ENCODE measurements around the gene OR11A1. TPM values are rescaled to one million over a fixed set of nuclear protein-coding genes. Genes with fewer than 3 reads are reported as not detected.

Gene OR11A1
- not detected for total RNA-seq

- DNase-seq, result no peak
Observed at GRCh38 chr6:29456971-29457370, at the start of gene OR11A1, which contains the start of gene OR2H1. TSS of gene OR11A1 (minus strand) at chr6:29457071. CDS start at chr6:29427641, 29,430 bp downstream. TSS of gene OR2H1 (plus strand) at chr6:29457155. CDS start at chr6:29461770, 4,615 bp downstream.

- DNase-seq, result no peak
Observed at GRCh38 chr6:29506446-29507067, 49.7 kb upstream of the OR11A1 start.

DNA sequence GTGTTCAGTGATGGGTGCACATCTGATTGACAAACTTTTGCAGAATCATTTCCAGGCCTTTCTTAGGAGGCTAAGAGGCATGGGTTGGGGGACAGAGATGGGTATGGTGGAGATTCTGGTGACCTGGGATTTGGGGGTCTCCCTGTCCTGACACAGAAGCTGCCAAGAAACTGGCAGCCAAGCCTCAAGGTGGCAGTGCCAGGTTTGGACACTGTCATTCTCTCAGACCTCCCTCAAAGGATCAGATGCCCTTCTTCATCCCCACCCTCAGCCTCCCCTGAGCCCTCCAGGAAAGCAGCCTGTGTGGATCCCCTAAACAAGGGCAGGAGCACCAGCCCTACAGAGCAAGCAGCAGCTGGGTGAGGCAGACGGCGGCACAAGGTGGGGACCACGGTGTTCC lies 48.9 kb upstream of the OR11A1 start:
- DNase-seq, result no peak

- DNase-seq, result no peak
Observed at GRCh38 chr6:29504961-29505360, 48.1 kb upstream of the OR11A1 start.

DNA sequence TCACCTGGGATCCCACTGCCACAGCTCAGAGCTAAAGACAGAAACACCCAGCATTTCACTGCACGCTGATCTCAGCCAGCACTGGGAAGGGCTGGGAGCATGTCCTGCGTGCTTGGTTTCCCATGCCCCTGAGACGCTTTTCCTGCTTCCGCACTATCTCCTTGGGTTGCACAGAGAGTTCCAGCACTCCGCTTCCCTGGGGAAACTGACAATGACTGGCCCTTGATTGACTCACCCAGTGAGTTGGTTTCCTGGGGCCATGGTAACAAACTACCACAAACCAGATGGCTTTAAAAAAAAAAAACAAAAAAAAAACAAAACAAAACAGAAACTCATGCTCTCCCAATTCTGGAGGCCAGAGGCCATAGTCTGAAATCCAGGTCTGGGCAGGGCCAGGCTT lies 45.7 kb upstream of the OR11A1 start:
- no peak for DNase-seq

DNA sequence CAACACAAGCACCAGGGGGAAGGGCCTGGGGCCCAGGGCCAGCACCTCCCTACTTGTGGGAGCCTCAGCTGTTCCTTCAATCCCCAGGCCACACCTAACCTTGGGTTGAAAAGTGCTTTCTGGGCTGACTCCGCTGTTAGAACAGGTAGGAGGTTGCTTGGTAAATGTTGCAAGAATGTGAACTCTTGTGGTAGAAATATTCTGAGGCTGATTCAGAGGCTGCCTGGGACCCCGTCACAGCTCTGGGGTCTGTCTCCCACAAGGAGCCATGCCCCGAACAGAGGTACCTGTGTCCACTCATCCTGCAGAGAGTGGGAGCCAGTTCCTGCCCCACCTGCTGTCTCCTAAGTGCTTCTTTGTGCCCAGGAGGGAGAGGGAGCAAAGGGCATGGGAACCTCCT lies 45.3 kb upstream of the OR11A1 start:
- DNase-seq, result no peak

DNA sequence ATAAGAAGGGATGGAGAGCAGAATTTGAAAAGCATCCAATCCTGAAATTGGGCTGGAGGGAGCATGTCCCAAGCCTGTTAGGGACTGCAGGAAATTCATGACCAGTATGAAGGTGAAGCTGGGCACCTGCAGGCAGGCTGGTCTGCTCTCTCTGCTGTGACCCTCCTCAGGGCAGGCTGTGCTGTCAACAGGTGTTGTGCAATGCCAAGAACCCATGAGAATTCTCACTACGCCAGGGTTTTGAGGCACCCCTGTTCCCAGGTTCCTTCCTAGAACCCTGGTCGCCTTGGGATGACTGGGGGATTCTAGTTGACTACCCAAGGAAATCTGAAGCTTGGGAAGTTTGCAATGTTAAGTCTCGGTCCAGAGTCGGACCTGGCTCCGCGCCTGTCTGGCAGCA lies 44.2 kb upstream of the OR11A1 start:
- DNase-seq, result no peak

- no peak for DNase-seq
Observed at GRCh38 chr6:29500594-29500993, 43.7 kb upstream of the OR11A1 start.

- no peak for DNase-seq
Observed at GRCh38 chr6:29499704-29500103, 42.8 kb upstream of the OR11A1 start.

- no peak for DNase-seq
Observed at GRCh38 chr6:29496961-29497360, 40.1 kb upstream of the OR11A1 start.

DNA sequence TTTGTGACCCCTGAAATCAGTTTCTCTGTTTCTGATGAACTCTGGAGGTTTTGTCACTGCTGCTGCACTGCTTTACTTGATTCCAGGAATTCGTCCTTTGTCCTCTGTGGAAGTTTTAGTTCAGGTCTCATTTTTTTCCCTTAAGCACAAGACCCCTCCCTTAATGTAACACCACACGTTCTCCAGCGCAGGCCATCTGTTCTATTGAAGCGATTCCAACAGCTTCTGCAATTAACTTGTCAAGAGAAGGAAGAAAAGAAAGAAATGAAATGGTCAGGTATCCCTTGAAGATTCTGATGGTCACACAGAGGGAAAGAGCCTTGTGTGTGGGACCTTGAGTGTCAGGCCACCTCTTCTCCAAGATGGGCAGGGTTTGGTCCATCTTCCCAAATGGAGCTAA lies 38.7 kb upstream of the OR11A1 start:
- DNase-seq, result no peak

- DNase-seq, result no peak
Observed at GRCh38 chr6:29494131-29494530, 37.3 kb upstream of the OR11A1 start.

DNA sequence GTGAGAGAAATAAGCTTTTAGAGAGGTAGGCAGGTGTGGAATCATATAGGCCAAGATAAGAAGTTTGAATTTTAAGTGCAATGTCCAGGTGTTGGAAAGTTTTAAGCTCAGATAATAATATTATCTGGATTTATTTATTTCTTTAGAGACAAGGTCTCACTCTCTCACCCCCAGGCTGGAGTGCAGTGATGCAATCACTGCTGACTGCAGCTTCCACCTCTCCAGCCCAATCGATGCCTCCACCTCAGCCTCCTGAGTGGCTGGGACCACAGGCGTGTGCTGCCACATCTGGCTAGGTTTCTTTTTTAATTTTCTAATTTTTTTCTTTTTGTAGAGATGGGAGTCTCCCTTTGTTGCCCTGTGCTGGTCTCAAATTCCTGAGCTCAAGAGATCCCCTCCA lies 36.4 kb upstream of the OR11A1 start:
- no peak for DNase-seq

- no peak for DNase-seq
Observed at GRCh38 chr6:29491574-29491973, 34.7 kb upstream of the OR11A1 start.

GRCh38 chr6:29490552-29490951 lies 33.7 kb upstream of the OR11A1 start:
- DNase-seq, result no peak

DNA sequence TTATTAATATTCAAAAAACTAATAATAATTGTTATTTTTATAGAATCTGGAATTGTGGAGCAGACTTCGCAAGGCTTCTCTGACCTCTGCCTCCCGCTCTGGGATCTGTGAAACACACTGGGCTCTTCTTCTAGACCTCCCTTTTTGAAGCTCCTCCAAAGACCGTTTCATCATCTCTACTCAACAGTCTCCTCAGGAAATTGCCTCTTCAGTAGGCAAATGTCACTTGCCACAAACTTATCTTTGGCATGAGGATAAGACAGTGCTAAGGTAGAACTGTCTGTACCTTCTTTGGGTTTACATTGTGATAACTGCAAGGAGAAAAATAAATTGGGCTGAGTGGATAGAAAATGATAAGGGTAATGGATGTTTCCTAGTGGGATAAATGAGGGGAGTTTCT lies 33.2 kb upstream of the OR11A1 start:
- DNase-seq, result no peak

DNA sequence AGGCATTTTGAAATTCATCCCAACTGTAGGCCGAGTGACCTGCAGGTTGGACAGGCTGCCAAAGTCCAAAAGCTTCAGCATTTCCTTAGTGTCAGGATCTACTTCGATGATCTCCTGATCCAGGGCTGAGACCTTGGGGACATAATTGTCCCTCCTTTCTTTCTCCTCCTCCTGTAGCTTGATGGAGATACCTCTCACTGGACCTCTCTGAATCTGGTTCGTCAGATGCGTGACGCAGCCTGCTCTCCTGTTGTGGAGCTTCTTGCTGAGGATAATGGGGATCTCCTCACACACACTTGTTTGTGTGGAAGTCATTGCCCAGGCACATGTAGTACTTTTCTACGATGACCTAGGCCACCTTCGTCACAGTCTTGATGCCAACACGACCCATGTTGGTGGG lies 32.4 kb upstream of the OR11A1 start:
- DNase-seq, result no peak

DNA sequence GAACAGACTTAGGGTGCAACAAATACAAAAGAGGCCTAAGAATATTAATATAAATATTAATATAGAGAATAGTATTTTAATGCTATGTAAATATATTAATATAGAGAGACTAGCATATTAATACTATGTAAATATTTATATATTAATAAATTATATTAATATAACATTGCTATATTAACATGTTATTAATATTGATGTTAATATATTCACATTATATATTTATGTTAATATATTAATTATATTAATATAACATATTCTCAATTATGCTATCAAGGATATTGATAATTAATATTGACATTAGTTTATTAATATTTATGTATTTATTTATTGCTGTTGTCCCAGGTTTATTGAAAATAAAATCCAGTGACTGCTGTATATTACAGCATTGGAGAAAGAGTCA lies 32.0 kb upstream of the OR11A1 start:
- no peak for DNase-seq

DNA sequence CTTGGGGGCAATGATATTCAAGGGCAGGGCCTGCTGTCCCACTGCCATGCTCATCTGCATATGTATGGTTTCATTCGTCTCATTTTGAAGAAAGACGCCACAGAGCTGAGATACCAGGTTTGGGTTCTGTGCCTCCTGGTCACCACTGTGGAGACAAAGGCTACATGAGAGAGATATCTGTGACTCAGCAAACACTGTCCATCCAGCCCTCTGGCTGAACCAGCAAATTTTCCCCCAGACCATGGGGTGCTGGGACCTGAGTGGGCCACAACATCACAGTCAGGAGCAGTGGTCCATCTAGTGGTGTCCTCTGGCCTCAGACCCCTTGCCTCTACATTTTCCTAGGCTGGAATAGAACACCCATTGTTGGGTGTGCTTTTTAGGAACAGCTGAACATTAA lies 30.8 kb upstream of the OR11A1 start, which contains the start of gene MAS1L:
MAS1L (minus strand) TSS at position 297 of the 400 bp plus-strand sequence; CDS start at position 243, 54 bp downstream.
- no peak for DNase-seq

DNA sequence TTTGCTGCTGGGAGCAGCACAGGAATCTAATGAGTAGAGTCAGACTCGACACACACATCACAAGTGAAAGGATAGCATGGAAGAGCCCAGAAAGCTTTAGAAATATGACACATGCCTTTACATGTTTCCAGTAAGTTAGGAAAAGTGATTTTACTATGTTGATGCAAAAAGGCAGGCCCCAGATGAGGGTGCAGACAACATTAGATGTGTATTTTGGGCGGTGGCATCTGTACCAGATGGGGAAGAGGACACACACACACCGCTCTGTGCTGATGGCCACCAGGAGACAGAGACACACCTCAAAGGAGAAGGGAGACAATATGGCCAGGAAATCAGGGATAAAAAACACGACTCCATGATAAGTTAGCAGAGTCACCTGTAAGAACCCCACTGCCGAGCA lies 30.3 kb upstream of the OR11A1 start:
- DNase-seq, result no peak

DNA sequence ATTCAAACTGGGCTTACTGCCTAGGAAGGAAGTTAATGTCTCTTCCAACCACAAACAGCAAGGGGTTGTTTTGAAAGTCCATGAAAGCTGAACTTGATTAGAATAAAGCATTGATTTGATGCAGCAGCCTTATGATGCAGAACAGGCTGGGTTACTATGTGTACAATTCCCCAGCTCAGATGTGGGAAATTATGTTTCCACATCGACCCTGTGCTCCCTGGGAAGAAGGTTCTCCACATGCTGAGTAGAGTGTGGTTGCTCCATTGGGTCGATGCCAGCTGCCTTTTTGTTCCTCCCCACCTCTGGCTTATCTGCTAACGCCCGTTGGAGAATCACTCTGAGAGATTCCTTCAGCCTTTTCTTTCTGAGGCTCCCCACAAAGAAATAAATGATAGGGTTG lies 29.7 kb upstream of the OR11A1 start:
- no peak for DNase-seq

DNA sequence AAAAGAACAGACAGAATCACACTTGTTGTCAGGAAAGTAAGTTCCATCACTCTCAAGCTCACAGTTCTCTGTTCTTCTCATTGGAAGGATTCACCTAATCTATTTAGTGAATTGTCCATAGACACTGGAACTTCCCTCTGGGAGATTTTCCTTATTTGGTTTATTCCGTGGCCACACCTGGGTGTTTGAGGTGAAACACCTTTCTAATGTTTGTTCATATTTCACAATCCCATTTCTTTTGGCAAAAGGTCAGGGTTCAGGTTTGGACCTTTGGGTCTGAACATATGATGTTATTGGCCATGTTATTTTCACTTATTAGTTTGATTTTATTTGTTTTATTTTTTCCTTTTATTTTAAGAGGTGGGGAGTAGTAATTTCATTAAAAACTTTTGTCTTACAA lies 26.9 kb upstream of the OR11A1 start:
- no peak for DNase-seq

DNA sequence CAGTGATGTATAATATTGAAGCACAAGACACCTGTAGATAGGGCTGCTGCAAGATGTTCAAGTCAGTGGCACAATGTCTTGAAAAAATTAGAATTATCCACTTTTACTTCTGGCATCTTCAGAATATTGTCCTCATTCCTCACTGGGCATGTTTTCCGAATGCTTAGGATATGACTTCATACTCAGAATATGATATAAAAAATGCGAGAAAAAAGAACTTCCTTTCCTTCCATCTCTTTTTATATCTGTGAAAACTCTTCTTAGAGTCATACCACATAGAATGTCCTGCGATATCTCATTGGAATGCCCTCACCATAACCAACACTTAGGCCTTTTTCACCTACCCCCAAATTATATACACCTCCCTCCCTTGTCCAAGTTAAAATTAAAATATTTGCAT lies 26.3 kb upstream of the OR11A1 start:
- no peak for DNase-seq

GRCh38 chr6:29479560-29479959 lies 22.7 kb upstream of the OR11A1 start:
- DNase-seq, result no peak

DNA sequence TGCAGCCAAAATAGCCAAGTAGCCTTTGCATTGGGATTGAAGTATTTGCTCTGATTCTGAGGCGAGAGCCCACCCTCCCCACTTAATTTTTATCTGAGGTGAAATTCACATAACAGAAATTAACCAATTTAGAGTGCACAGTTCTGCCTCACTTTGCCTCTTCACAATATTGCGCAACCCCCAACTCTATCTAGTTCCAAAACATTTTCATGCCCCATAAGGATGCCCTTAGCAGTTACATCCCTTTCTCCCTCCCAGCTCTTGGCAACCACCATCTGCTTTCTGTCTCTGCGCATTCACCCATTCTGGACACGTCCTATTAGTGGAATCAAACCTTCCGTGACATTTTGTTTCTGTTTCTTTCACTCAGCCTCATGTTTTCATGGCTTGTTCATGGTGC lies 21.9 kb upstream of the OR11A1 start:
- no peak for DNase-seq

Data from tongue (tissue), 2 donors.